ENCODE results near the gene LGALS4.
"Not testable (repeated sequence)": the region's sequence is repeated elsewhere in the genome, so short reads cannot be mapped to it uniquely, and the experiment has no call there.

The LGALS4 gene, protein sequence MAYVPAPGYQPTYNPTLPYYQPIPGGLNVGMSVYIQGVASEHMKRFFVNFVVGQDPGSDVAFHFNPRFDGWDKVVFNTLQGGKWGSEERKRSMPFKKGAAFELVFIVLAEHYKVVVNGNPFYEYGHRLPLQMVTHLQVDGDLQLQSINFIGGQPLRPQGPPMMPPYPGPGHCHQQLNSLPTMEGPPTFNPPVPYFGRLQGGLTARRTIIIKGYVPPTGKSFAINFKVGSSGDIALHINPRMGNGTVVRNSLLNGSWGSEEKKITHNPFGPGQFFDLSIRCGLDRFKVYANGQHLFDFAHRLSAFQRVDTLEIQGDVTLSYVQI

DNA sequence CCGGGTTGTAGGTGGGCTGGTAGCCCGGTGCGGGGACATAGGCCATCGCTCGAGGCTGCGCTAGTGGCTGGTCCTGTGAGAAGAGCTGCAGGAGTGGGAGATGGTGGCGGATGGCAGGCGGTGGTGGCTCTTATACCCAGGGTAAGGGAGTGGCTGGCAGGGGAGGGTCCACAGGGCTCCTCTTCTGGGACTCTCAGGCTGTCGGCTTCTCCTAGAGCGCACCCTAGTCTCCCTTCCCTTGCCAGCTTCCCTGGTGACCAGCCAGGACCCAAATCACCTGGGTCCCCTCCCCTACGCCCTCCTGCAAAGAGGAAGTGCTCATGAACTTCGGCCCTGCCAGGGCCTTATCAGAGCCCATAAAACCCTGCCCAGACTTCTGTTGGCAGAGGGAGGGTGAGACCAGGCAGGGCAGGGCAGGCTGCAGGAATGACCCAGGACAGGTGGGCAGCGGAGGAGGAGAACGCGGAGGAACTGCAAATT lies at the start of gene LGALS4:
Gene LGALS4 (minus strand): TSS at position 105 of the 480 bp plus-strand sequence. CDS start 59 bp downstream, at position 46.
- no peak for DNase-seq

DNA sequence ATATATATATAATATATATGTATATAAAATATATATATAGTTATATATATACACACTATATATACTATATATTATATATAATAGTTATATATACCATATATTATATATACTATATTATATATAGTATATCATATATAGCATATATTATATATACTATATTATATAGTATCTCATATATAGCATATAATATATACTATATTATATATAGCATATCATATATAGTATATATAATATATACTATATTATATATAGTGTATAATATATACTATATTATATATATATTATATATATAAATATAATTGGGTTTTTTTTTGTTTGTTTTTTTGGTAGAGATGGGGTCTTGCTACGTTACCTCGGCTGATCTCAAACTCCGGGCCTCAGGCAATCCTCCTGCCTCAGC lies 48.6 kb upstream of the LGALS4 start:
- no peak for DNase-seq

DNA sequence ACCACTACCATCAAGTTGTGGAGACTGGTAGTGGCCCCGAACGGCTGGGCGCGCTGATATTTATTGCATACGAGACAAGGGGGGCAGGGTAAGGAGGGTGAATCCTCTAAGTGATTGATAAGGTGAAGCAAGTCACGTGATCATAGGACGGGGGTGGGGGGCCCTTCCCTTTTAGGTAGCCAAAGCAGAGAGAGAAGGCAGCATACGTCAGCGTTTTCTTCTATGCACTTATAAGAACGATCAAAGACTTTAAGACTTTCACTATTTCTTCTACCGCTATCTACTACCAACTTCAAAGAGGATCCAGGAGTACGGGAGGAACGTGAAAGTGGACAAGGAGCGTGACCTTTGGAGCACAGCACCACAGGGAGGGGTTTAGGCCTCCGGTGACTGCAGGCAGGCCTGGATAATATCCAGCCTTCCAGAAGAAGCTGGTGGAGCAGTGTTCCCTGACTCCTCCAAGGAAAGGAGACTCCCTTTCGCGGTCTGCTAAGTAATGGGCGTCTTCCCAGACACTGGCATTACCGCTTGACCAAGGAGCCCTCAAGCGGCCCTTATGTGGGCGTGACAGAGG lies 47.0 kb upstream of the LGALS4 start:
- DNase-seq, result not testable (repeated sequence)

DNA sequence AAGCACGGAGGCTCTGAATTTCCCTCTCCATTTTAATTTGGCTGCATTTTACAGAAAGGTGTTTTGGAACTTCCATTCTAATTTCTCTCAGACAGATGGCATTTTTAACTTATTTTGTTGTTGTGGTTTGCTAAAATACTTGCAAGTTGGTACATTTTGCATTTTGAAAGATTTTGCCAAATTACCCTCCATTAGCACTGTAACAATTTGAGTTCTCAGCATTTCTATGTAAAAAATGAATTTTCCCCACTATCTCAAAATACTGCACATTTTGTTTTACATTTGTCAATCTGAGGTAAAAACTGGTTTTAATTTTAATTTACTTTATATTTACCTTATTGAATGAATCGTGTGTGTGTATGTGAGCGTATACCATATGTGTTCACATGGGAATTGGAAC lies 44.1 kb upstream of the LGALS4 start:
- DNase-seq, result no peak

DNA sequence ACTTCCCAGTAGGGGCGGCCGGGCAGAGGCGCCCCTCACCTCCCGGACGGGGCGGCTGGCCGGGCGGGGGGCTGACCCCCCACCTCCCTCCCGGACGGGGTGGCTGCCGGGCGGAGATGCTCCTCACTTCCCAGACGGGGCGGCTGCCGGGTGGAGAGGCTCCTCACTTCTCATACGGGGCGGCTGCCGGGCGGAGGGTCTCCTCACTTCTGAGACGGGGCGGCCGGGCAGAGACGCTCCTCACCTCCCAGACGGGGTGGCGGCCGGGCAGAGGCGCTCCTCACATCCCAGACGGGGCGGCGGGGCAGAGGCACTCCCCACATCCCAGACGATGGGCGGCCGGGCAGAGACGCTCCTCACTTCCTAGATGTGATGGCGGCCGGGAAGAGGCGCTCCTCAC lies 43.0 kb upstream of the LGALS4 start:
- not testable (repeated sequence) for DNase-seq

DNA sequence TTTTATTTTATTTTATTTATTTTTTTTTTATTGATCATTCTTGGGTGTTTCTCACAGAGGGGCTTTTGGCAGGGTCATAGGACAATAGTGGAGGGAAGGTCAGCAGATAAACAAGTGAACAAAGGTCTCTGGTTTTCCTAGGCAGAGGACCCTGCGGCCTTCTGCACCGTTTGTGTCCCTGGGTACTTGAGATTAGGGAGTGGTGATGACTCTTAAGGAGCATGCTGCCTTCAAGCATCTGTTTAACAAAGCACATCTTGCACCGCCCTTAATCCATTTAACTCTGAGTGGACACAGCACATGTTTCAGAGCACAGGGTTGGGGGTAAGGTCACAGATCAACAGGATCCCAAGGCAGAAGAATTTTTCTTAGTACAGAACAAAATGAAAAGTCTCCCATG lies 42.2 kb upstream of the LGALS4 start:
- not testable (repeated sequence) for DNase-seq

DNA sequence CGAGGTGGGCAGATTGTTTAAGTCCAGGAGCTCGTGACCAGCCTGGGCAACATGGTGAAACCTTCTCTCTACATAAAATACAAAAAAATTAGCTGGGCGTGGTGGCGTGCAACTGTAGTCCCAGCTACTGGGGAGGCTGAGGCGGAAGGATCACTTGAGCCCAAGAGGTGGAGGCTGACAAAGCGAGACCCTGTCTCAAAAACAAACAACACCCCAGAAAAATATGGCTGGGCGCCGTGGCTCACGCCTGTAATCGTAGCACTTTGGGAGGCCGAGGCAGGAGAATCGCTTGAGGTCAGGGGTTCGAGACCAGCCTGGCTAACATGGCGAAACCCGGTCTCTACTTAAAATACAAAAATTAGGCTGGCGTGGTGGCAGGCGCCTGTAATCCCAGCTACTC lies 40.5 kb upstream of the LGALS4 start:
- DNase-seq, result no peak

DNA sequence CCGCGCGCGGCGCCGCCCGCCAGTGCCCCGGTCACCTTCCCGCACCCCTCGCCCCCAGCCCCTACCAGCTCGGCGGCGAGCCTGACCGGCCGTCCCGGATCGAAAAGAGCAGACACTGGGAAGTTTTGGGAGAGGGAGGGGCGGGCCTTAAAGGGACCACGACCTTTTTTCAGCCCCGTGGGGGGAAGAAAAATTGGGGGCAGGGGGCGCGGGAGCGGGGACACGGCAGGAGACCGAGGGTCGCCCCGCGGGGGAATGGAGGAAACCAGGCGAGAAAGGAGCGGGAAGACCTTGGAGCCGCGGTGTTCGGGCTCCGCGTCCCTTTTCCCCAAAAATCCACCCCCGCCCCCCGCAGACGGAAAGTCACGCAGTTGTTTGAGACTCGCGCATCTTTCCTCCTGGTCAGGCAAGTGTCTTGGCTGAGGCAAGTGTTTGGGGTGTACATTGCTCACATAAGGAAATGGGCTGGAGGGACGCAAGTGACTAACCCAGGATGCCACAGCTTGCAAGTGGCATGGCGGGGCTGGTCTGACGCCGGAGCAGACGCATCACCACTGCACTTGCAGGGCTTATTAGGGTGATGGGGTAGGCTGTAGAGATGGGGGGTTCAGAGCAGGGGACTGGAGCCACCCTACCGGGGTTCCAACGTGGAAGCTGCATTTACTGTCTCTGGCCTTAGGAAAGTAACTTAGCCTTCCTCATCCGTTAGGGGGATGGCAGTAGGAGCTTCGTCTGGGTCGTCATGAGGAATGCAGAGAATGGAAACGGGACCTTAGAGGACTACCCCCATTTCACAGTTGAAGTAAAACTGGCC lies 39.7 kb upstream of the LGALS4 start:
- no peak for DNase-seq

DNA sequence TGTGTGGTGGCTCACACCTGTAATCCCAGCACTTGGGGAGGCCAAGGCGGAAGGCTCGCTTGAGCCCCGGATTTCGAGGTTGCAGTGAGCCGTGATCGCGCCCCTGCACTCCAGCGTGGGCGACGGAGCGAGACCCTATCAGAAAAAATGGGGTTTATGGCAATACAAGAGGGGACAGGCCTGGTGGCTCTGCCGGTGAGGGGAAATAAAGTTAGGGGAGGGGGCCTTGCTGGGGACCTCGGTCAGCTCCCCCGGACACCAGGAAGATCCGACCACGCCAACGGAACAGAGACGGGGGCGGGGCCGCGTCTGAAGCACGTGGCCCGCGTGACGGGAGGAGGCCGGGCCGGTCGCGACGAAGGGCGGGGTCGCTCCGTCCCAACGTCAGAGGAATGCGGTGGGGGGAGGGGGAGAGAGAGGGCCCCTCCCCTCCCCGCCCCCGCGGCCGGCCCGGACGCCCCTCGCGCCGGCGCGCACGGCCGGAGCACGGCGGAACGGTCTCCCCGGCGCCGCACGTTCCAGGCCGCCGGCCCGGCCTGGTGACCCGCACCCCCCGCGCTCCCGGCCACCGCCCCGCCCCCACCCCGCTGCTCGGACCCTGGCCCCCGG lies 39.0 kb upstream of the LGALS4 start:
- peak; percentile 78 for DNase-seq

DNA sequence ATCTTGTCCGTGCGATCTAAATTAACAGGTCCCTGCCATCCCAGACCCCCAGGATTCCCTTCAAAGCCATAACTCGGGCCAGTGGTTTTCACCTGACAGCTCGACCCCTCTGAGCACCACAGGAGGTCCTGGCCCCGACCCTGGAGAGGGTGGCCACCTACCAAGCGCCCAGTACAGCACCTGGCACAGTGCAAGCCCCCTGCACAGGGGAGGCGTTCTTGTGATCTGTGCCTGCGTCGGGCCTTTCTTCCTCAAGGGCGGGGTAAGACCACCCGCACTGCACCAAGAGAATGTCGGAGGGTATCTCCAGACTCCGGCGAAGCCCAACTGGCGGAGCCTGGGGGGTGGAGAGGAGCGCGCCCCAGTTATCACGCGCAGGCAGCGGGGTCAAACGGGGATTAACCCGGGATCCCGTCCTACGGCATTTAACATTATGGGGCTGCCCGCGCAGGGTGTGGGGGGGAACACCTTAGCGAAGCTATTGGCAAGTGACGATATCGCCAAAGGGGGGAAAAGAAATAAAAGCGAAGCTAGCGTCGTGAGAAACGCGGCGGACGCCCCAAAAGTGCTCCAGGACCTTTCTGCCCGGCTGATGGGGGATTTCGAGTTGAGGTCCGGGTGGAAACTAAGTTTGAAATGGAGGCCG lies 38.4 kb upstream of the LGALS4 start:
- no peak for DNase-seq

DNA sequence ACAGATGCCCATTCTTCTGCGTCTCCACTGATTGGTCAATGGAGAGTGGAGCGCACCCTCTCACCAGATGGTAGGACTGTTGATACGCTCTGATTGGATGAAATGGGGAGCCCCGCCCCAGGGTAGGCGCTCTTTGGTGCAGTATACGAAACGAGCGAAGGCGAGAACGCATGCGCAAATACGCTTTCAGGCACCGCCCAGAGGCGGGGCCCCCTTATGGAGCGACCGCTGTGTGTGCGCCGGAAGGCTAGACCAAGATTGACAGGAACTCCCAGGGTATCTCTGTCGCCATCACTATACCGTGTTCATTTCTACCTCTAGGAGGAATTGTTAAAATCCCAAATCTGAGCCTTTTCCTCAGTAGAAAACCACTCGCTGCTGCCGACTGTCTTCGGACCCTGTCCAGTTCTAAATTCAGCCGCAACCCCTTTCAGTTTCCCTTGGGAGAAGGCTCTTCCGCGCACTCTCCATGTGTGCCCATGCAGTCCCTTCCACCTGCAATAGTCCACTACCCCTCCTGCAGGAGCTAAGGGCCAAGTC lies 37.8 kb upstream of the LGALS4 start:
- DNase-seq, result no peak

DNA sequence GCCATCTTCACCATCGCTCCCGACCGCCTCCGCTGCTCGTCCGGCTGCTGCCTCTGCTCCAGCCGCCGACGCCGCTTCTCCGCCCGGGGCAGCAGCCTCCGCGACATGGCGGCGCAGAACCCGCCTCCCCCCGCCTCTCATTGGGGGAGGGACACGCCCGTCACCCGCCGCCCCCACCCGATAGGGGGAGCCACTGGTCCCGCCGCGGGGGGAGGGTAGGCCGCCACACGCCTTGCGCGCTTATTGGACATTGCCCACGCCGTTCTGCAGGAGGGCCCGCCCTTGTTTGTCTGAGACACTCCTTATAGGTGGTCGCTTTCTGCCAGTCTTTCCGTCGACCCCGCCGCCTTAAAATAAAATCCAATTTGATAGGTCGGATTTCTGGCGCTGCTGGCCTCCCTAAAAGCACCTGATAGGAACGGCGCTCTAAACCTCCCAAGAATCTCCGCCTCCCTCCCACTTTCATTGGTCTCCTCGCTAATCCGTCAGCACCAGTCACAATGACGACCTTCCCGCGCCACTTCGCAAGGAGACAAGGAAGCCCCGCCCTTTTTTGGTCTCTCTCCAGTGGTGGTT lies 37.2 kb upstream of the LGALS4 start, which contains the start of gene HNRNPL:
Gene HNRNPL (minus strand): TSS at position 127 of the 576 bp plus-strand sequence. CDS start 20 bp downstream, at position 107.
- DNase-seq, result peak; percentile 100

DNA sequence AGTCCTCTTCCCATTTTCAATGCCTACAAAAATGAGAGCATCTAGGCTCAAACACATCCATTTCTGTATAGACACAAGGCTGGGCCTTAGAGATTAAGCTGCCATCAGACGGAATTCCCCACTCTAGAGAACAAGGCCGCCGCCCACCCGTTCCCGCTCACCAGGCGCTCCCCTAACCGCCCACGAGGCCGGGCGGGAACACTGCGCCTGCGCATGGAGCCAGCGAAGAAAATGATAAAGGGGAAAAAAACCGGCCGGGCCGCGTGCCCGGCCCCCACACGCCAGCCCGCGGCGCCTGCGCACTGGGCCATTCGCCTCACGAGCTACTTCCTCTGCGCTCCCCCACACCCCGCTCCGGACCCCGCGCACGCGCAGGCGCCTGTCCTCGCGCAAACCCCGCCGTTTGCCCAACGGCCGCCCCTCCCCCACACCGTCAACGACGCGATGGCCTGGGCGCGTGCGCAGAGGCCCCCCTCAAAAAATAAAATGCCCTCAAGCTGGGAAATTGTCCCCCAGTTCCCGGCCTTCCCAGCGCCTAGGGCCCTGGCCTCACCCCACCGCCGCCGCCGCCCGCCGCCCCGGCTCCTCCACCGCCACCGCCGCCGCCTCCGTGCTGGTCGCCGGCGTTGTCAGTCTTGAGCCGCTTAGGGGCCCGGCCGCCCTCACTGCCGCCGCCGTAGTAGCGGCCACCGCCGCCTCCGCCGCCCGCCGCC lies 36.6 kb upstream of the LGALS4 start:
- peak; percentile 93 for DNase-seq

DNA sequence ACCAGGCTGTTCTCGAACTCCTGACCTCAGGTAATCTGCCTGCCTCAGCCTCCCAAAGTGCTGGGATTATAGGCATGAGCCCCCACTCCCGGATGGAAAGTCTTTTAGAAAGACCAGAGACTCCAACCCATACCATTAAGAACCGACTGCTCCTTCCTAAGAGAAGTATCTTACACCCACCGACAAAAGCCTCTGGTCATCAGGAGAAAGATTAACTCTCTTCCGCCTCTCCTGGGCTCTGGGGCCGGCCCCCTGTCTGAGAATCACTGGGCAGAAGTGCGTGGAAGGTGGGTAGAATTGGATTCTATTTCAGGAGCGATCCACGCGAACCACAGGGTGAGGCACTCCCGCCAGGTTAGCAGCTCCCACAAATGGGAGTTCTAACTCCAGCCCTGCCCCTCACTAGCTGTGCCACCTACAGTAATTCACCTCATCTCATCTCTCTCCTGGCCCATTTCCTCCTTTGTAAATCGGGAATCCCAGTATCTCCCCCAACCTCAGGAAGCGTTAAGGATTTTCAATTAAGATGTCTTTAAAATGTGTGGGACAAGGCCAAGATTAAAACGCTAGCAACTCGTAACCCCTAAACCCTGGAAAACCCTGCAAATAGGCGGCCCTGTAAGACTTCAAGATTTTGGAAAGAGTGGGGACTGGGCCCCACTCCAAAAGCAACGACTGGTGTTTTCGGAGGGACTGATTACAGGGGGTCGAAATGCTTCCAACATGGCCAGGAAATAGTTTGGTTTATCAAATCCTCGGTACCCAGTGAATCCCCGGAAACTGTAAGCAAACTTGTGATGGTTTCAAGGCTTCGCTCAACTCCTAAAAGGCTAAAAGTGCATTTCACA lies 35.8 kb upstream of the LGALS4 start:
- no peak for DNase-seq

DNA sequence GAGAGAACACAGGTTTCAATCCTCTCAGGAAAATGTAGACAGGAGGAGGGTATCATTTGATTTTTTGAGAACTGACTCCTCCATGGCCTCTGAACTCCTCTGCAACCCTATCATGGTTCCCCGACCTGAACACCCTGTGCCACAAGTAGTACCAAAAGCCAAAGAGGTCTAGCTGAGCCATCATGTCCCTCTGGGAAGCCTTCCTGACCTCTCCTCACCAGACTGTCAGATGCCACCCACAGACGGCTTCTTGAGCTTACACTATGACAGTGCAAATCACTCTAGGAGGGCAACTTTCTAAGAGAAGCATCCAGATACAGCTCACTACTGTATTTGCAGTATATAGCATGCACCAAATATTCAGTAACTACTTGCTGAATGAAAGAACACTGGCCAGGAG lies 33.4 kb upstream of the LGALS4 start:
- DNase-seq, result no peak

DNA sequence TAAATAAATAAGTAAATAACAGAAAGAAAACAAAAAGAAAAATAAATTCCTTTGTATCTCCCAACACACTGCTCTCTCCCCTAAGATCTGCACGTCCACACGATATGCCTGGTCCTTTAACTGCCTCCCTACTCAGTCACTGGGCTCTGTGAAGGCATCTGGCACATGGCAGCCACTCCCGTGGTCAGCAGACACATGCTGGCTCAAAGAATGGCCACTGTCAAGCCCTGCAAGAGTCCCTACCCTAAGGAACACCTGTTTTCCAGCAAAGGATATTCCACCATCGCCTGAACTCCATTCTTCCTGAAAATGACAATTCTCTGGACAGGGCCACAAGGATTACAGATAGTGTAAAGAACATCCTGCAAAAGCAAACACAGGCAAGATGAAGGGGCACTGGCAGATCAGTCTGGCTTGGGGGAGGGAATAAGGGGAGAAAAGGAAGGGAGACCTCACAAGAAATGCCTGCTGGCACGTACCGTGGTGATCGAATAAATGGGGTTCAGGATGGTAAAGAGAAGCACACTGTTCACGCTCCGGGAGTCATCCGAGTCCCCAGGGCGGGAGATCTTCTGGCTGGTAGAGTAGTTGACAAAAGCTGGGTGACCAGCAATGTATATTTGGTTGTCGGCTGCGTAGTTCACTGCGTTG lies 32.8 kb upstream of the LGALS4 start:
- DNase-seq, result no peak

DNA sequence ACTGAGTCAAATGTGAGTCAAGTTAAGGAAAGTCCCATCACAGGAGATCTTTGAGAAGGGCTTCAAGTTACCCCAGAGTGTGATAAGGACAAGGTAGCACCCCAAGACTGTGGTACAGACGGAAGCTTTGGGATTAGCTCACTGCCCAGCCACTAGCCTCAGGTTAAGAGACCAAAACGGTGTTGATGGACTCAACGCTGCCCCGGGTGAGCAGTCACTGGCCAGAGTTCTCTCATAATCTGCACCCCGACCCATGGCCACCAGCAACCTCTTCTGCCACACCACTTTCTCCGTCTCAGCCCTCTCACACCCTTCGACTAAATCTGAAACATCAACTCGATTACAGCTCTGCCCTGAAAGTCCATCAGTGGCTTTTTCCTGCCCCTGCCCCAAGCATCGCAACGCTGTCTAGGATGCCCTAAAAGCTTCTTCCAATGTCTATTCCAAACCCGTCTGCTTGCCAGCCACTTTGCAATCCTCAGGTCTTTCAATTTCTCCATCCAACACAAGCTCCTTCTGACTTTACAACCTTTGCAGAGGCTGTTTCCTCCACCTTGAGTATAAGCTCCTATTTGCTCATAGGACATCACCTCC lies 31.4 kb upstream of the LGALS4 start:
- no peak for DNase-seq

DNA sequence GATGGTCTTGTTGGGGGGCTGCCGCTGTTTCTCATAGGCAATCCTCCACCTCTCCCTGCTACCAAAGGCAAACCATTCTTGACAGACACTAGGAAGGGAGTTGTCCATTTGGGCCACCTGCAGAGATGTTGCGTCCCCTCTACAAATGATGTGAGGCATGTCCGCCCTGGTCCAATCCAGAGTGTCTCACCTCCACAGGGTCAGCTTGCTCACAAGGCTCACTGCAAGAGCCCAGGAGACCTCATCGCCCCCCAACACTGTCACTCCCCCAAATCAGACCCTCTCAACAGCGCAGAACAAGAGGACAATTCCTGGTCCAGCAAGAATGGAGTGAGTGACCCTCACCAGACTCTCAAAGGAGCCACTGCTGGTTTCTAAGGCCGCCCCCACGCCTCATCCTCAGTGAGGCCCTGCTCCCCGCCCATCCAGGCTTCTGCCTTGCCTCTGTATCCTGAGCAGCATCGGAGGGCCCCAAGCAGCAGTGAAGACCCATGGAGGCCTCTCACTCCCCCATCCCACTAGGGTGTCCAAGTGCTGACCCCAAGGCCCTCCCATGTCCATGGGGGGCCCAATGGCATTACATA lies 30.5 kb upstream of the LGALS4 start:
- DNase-seq, result no peak

Data from NCI-H446 treated with DMSO at 0.1 percent for 48 hours (cell line).